Thyroid gland (tissue), 4 donors: Measurements from ENCODE around the gene EML3. TPM values are rescaled to one million over a fixed set of nuclear protein-coding genes. Genes with fewer than 3 reads are reported as not detected.

Experiments
- DNase-seq, 2 donors: peaks; one replicate each; pipeline ENCODE4 v3.0.0-alpha.2; 2019
- H3K27ac ChIP-seq, 3 donors: fragments of 200-600 bp; sonication (generic); 1 replicate in 2 of 3; 2 replicates in 1 of 3; pipeline ENCODE4 v1.5.1; 2016 to 2019; ENCODE audit warnings: mild to moderate bottlenecking in 1 of 3, moderate library complexity in 1 of 3
- H3K27me3 ChIP-seq: fragments of 200-600 bp; sonication (generic); one replicate; pipeline ENCODE4 v1.5.1; 2019
- H3K36me3 ChIP-seq, 2 donors: fragments of 200-600 bp; sonication (generic); one replicate each; pipeline ENCODE4 v1.5.1; 2016 to 2019
- H3K4me1 ChIP-seq, 2 donors: fragments of 200-600 bp; sonication (generic); one replicate each; pipeline ENCODE4 v1.5.1; 2017 to 2019
- H3K4me3 ChIP-seq, 3 donors: fragments of 200-600 bp; sonication (generic); replicated peaks in 1 of 3; 1 replicate in 2 of 3; 2 replicates in 1 of 3; pipeline ENCODE4 v1.5.1; 2016; ENCODE audit warnings: mild to moderate bottlenecking in 1 of 3
- H3K9me3 ChIP-seq: fragments of 200-600 bp; sonication (generic); one replicate; pipeline ENCODE4 v1.5.1; 2017
- POLR2A ChIP-seq, 2 donors: fragments of 450-650 bp; IDR thresholded peaks; one replicate each; pipeline ENCODE4 v1.6.1; 2017; ENCODE audit warnings: antibody characterized with exemption in 2 of 2, mild to moderate bottlenecking in 2 of 2, moderate library complexity in 1 of 2
- WGBS, 2 donors: methylation state at CpG; one replicate each; pipeline ENCODE4 v1.1.5; 2017; 5-methylcytosine and 5-hydroxymethylcytosine counted together
- intact Hi-C: fragments of 100-400 bp; cut with DNase I; formaldehyde crosslinking; loops from one replicate; pipeline ENCODE4 v1.15.1; 2023
- total RNA-seq, 4 donors: library from RNA; depleted of rRNA; stranded (reverse); fragments of >200 nt; gene quantifications; one replicate each; pipeline ENCODE4 v1.2.3, GENCODE V29; 2016
- TF ChIP-seq, protein P1 (sequence below), 6 experiments: fragments of 200-600 bp in 3 of 6; fragments of 450-650 bp in 3 of 6; sonication (generic) in 3 of 6; IDR thresholded peaks; one replicate each; pipeline ENCODE4 v1.5.1; 2016 to 2019; ENCODE audit warnings: antibody characterized with exemption in 6 of 6, mild to moderate bottlenecking in 2 of 6, inconsistent platforms in 1 of 6, moderate library complexity in 1 of 6

Gene EML3
- total RNA-seq, 4 donors from 2014 or later = 28.3 to 58.0 (median 46.6) TPM

- no peaks in the 10 kb centered on the region for H3K27me3 ChIP-seq
- no peak overlapping the region for H3K27ac ChIP-seq
- intact Hi-C loops = no loop called here
- no peaks in the 10 kb centered on the region for H3K9me3 ChIP-seq
- TF ChIP-seq, protein P1, sequence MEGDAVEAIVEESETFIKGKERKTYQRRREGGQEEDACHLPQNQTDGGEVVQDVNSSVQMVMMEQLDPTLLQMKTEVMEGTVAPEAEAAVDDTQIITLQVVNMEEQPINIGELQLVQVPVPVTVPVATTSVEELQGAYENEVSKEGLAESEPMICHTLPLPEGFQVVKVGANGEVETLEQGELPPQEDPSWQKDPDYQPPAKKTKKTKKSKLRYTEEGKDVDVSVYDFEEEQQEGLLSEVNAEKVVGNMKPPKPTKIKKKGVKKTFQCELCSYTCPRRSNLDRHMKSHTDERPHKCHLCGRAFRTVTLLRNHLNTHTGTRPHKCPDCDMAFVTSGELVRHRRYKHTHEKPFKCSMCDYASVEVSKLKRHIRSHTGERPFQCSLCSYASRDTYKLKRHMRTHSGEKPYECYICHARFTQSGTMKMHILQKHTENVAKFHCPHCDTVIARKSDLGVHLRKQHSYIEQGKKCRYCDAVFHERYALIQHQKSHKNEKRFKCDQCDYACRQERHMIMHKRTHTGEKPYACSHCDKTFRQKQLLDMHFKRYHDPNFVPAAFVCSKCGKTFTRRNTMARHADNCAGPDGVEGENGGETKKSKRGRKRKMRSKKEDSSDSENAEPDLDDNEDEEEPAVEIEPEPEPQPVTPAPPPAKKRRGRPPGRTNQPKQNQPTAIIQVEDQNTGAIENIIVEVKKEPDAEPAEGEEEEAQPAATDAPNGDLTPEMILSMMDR (IDR thresholded peaks at IDR 0.05) = no peak
- no peak for TF ChIP-seq POLR2A (IDR thresholded peaks at IDR 0.05)
- WGBS, 2 donors = 88 to 89% methylated on average over 6 of the region's 6 CpGs
- H3K4me3 ChIP-seq = no peak overlapping the region
- DNase-seq = no peak
- peaks cover 0 to 7% of the 10 kb centered on the region in 2 donors for H3K36me3 ChIP-seq
- peaks cover 10 to 21% of the 10 kb centered on the region in 2 donors for H3K4me1 ChIP-seq
These were observed 2.2 kb downstream of the EML3 start for GRCh38 chr11:62610403-62610802.

DNA sequence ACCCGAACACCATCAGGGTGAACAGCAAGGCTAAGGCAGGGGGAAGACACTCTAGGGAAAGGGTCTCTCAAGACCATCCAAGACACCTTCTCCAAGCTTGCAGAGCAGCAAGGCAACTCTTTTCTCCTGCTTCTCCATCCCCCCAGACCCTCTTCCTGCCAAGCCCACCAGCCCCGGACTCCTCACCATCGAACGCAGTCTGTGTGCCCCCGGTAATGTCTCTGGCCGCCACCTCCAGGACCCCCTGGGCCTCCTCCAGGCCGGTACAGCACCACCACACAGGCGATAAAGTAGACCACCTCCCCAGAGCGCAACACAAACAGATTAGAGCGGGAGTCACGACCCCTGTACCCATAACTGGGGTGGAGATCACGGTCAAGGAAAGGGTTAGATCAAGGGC, 3.8 kb downstream of the EML3 start:
- H3K4me1 ChIP-seq = peaks cover 10 to 21% of the 10 kb centered on the region in 2 donors
- H3K27ac ChIP-seq = no peak overlapping the region
- H3K4me3 ChIP-seq = no peak overlapping the region
- peaks cover 0 to 9% of the 10 kb centered on the region in 2 donors for H3K36me3 ChIP-seq
- WGBS, 2 donors = 92 to 93% methylated on average over 12 of the region's 12 CpGs
- no peaks in the 10 kb centered on the region for H3K27me3 ChIP-seq
- TF ChIP-seq, protein P1 (IDR thresholded peaks at IDR 0.05) = no peak
- TF ChIP-seq POLR2A (IDR thresholded peaks at IDR 0.05) = no peak
- no peak for DNase-seq
- intact Hi-C loops = no loop called here
- no peaks in the 10 kb centered on the region for H3K9me3 ChIP-seq

DNA sequence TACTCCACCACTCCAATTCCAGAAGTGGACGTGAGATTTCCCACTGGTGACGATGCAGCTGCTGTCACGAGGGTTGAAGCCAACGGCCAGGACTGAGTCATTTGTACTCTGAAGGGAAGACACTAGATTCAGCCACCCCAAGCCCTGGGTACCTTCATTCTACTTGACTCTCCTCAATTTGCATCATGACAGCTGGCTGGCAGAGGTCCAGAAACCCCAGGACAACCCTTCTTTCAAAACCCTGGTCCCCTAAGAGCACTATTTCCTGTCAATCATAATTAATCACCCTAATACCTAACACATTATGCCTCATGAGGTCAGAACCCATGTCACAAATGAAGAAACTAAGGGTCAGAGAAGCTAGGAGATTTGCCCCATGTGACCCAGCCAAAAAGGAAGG, 4.9 kb downstream of the EML3 start:
- Histone ChIP-seq H3K4me1 (peaks cover 10 to 12% of the 10 kb centered on the region in 2 donors), H3K27me3 (no peaks in the 10 kb centered on the region), H3K27ac (no peak overlapping the region), H3K9me3 (no peaks in the 10 kb centered on the region), H3K36me3 (peaks cover 0 to 9% of the 10 kb centered on the region in 2 donors), H3K4me3 (no peak overlapping the region)
- intact Hi-C loops = no loop called here
- TF ChIP-seq, protein P1 (IDR thresholded peaks at IDR 0.05) = no peak
- no peak for TF ChIP-seq POLR2A (IDR thresholded peaks at IDR 0.05)
- no peak for DNase-seq
- 72 to 85% methylated on average over 4 of the region's 4 CpGs for WGBS, 2 donors

DNA sequence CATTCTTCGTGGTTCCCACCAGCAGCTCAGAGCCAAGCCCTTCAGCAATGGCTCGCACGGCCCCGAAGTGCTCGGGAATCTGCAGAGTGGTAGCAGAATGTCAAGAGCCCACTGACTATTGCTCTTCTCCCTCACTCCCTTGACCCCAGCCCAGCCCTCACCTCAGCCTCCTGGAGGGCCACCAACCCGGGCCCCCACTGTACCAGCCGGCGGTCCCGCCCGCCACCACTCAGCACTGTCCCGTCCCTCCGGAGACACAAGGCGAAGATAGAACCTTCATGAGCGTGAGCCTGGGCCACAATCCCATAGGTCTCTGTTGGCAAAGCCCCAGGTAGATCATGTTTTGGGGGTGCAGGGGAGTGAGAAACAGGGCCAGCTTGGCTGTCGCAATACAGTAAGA, 6.7 kb downstream of the EML3 start:
- 91 to 97% methylated on average over 12 to 15 of the region's 15 CpGs for WGBS, 2 donors
- TF ChIP-seq, protein P1 (IDR thresholded peaks at IDR 0.05) = no peak
- no peak for TF ChIP-seq POLR2A (IDR thresholded peaks at IDR 0.05)
- Histone ChIP-seq H3K4me3 (no peak overlapping the region), H3K9me3 (no peaks in the 10 kb centered on the region), H3K27me3 (no peaks in the 10 kb centered on the region), H3K4me1 (peaks cover 3 to 5% of the 10 kb centered on the region in 2 donors), H3K36me3 (peaks cover 0 to 9% of the 10 kb centered on the region in 2 donors), H3K27ac (no peak overlapping the region)
- DNase-seq = no peak
- intact Hi-C loops = no loop called here

DNA sequence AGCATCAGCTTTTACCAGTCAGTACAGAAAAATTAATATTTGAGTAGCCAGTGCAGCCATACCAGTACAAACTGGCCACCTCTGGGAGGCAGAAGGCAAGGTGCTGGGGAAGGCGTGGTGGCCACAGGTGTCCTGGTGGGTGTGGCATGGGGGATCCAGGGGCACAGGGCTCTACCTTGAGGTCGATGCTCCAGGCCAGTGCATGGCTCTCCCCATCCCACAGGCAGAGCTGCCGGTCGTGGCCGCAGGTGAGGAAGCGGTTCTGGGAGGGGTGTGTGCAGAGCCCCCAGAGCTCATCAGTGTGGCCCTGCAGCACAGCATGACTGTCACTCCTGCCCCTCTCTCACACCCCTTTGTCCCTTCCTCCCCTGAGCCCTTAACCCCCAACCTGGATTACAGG, 7.1 kb downstream of the EML3 start:
- Histone ChIP-seq H3K27ac (no peak overlapping the region), H3K36me3 (peaks cover 0 to 9% of the 10 kb centered on the region in 2 donors), H3K27me3 (no peaks in the 10 kb centered on the region), H3K4me1 (peaks cover 3 to 5% of the 10 kb centered on the region in 2 donors), H3K9me3 (no peaks in the 10 kb centered on the region), H3K4me3 (no peak overlapping the region)
- no peak for DNase-seq
- no peak for TF ChIP-seq POLR2A (IDR thresholded peaks at IDR 0.05)
- TF ChIP-seq, protein P1 (IDR thresholded peaks at IDR 0.05) = no peak
- intact Hi-C loops = no loop called here
- 79 to 100% methylated on average over 1 to 5 of the region's 6 CpGs for WGBS, 2 donors
